ENCODE data around the gene RANBP10. TPM values are rescaled to one million over a fixed set of nuclear protein-coding genes. Genes with fewer than 3 reads are reported as not detected.

Gene RANBP10
- total and polyA plus RNA-seq, 2 of the 8 experiments (the other 6 are each of a cell fraction or from before 2014, with no cell fraction given), result 14.2 to 16.8 TPM

DNA sequence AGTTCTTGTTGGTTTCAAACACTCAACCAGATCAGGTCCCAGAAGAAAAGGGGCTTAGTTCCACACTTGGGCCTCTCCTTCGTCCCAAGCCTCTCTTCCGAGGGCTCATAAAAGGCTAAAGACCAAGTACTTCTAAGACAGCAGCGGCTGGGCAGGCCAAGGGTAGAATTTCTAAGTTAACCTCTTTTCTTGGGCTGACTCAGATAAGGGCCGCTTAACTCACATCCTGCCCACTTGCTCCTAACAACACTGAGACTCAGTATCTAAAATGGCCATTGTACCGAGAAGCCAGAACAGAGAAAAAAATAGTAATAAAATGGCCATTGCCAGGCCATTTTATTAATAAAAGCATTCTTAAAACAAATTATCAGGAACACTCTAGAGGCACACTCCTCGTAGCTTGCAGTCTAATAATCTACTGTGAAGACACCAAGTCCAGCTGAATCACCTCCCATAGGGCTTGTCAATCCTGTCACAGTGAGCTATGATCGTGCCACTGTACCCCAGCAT is 42.1 kb downstream of the RANBP10 start:
- FAIRE-seq, result no peak
- ChIA-PET POLR2A (ENCODE audit: partially characterized antibody) (no interaction called here), CTCF (ENCODE audit: partially characterized antibody) (no interaction called here)
- no peaks in the 10 kb centered on the region for H3K4me1 ChIP-seq (replicated peaks in 1 of 4; ENCODE audit: control insufficient read depth in 3 of 4, insufficient read depth in 4 of 4, low read length in 3 of 4)
- no peaks in the 10 kb centered on the region for H3K27me3 ChIP-seq (replicated peaks in 1 of 4; ENCODE audit: control insufficient read depth in 3 of 4, extremely low read depth in 1 of 4, insufficient read depth in 3 of 4, low read length in 3 of 4)
- no peak overlapping the region for H3K56ac ChIP-seq (replicated peaks; ENCODE audit: insufficient read length, low read depth, low read length)
- no peak overlapping the region for H2BK120ac ChIP-seq (replicated peaks; ENCODE audit: low read depth, low read length)
- no peak overlapping the region for H2BK12ac ChIP-seq (ENCODE audit: low read depth, low read length)
- H4K5ac ChIP-seq (ENCODE audit: insufficient read length, low read depth, low read length), result no peak overlapping the region
- H3K23me2 ChIP-seq (ENCODE audit: low read depth, low read length), result no peaks in the 10 kb centered on the region
- no peak overlapping the region for H2BK15ac ChIP-seq (ENCODE audit: low read length)
- H3K4me2 ChIP-seq (ENCODE audit: insufficient read depth in 1 of 2, low read depth in 2 of 2, low read length in 2 of 2), result no peak overlapping the region
- H4K8ac ChIP-seq (ENCODE audit: extremely low read depth, insufficient read depth, low read length), result no peak overlapping the region
- H2AFZ ChIP-seq (ENCODE audit: low read length), result no peak overlapping the region
- H3K4ac ChIP-seq (replicated peaks; ENCODE audit: insufficient read length, low read depth, low read length), result no peak overlapping the region
- no peaks in the 10 kb centered on the region for H3K36me3 ChIP-seq (ENCODE audit: control insufficient read depth in 2 of 4, insufficient read depth in 4 of 4, low read length in 3 of 4)
- no peak for DNase-seq (ENCODE audit: low read depth in 1 of 2, low spot score in 2 of 2)
- H2AK5ac ChIP-seq (ENCODE audit: low read depth, low read length), result no peak overlapping the region
- H3K23ac ChIP-seq (ENCODE audit: insufficient read length), result no peak overlapping the region
- H3K27ac ChIP-seq (ENCODE audit: low read depth, low read length), result no peak overlapping the region
- H3K4me3 ChIP-seq (ENCODE audit: extremely low read depth in 1 of 4, insufficient read depth in 2 of 4, low read depth in 3 of 4, low read length in 4 of 4), result no peak overlapping the region
- no peaks in the 10 kb centered on the region for H3K79me2 ChIP-seq (ENCODE audit: control insufficient read depth in 1 of 2, insufficient read depth in 2 of 2, low read length in 2 of 2)
- H3K79me1 ChIP-seq (ENCODE audit: low read depth, low read length), result peaks cover 3% of the 10 kb centered on the region; the same call in 1 of the 2 replicates
- no peak overlapping the region for H3K18ac ChIP-seq (ENCODE audit: extremely low read depth, low read length)
- H3K9ac ChIP-seq (replicated peaks in 1 of 4; ENCODE audit: extremely low read depth in 1 of 4, low read depth in 3 of 4, low read length in 3 of 4), result no peak overlapping the region
- no peaks in the 10 kb centered on the region for H3K9me3 ChIP-seq (ENCODE audit: insufficient read depth in 2 of 2, low read depth in 1 of 2, low read length in 1 of 2)
- WGBS, 2 experiments (ENCODE audit: extremely low coverage in 1 of 2, insufficient coverage in 1 of 2, insufficient read length in 1 of 2, insufficient replicate concordance in 2 of 2, low coverage in 1 of 2, low lambda C conversion rate in 2 of 2, missing lambda C conversion rate in 1 of 2), result 95% methylated on average over 7 of the region's 7 CpGs; no CpG with 5 or more reads in 1 of the 2 experiments
- H2BK5ac ChIP-seq (ENCODE audit: low read depth, low read length), result no peak overlapping the region
- H4K20me1 ChIP-seq (replicated peaks in 1 of 2; ENCODE audit: control insufficient read depth in 1 of 2, insufficient read depth in 2 of 2, low read length in 2 of 2), result peaks cover 0 to 15% of the 10 kb centered on the region in 2 experiments
- no peak overlapping the region for H2BK20ac ChIP-seq (ENCODE audit: low read length)
- no peak for TF ChIP-seq TBP (IDR thresholded peaks at IDR 0.05; ENCODE audit: low read depth, low read length)
- TF ChIP-seq ASH2L (IDR thresholded peaks at IDR 0.05; ENCODE audit: low read length), result no peak
- no peak for TF ChIP-seq RBBP5 (IDR thresholded peaks at IDR 0.05; ENCODE audit: borderline replicate concordance, low read depth, low read length)
- TF ChIP-seq CTBP2 (IDR thresholded peaks at IDR 0.05; ENCODE audit: borderline replicate concordance, insufficient read depth, insufficient read length, low read length), result no peak
- no peak for TF ChIP-seq CREB1 (IDR thresholded peaks at IDR 0.05)
- no peak for TF ChIP-seq BACH1 (IDR thresholded peaks at IDR 0.05; ENCODE audit: low read length)
- no peak for TF ChIP-seq USF2 (IDR thresholded peaks at IDR 0.05; ENCODE audit: low read length)
- TF ChIP-seq JUN (IDR thresholded peaks at IDR 0.05; ENCODE audit: low read depth, low read length), result no peak
- no peak overlapping the region for H4K91ac ChIP-seq (replicated peaks; ENCODE audit: insufficient read length, low read length)
- no peak overlapping the region for H3K14ac ChIP-seq (ENCODE audit: insufficient read length)
